Hepatocyte (in vitro differentiated cells): Measurements from ENCODE around the gene MTCH2.

ENCODE experiments used
- CTCF ChIP-seq: fragments of 200-600 bp; sonication (generic); IDR thresholded peaks from 2 replicates; pipeline ENCODE4 v1.5.1; 2016; ENCODE audit warnings: antibody characterized with exemption, mild to moderate bottlenecking; ENCODE audit not compliant: poor library complexity
- EZH2 ChIP-seq: fragments of 200-600 bp; sonication (generic); IDR thresholded peaks from 2 replicates; pipeline ENCODE4 v1.6.1; 2016; ENCODE audit warnings: antibody characterized with exemption, mild to moderate bottlenecking, borderline replicate concordance
- EZH2phosphoT487 ChIP-seq: fragments of 200-600 bp; sonication (generic); IDR thresholded peaks from one replicate; pipeline ENCODE4 v1.6.1; 2018; ENCODE audit warnings: antibody characterized with exemption, mild to moderate bottlenecking, low read depth, moderate library complexity; ENCODE audit not compliant: unreplicated experiment, severe bottlenecking

- TF ChIP-seq CTCF (no peak), EZH2phosphoT487 (no peak), EZH2 (no peak)
Observed at GRCh38 chr11:47651818-47652469, 9.6 kb upstream of the MTCH2 start.
